Mesenchymal stem cell (in vitro differentiated cells and primary cell): Measurements from ENCODE around the gene MEIOB.

Experiments
- DNase-seq: peaks from one replicate; pipeline ENCODE4 v3.0.0-alpha.2; 2013
- H2AFZ ChIP-seq: one replicate; pipeline ENCODE4 v1.6.1; 2013; ENCODE audit warnings: low read depth, mild to moderate bottlenecking, control low read depth, inconsistent platforms, low read length, moderate library complexity
- H2AK5ac ChIP-seq: 2 replicates; pipeline ENCODE4 v1.6.1; 2013; ENCODE audit warnings: low read length, moderate library complexity, mild to moderate bottlenecking, inconsistent platforms; ENCODE audit not compliant: severe bottlenecking
- H2BK120ac ChIP-seq: one replicate; pipeline ENCODE4 v1.6.1; 2013; ENCODE audit warnings: low read depth, mild to moderate bottlenecking, inconsistent platforms, low read length, moderate library complexity
- H2BK12ac ChIP-seq, 2 experiments: one replicate each; pipeline ENCODE4 v1.6.1; 2013; ENCODE audit warnings: inconsistent platforms in 2 of 2, low read length in 2 of 2, mild to moderate bottlenecking in 2 of 2, moderate library complexity in 2 of 2, control low read depth in 1 of 2
- H2BK15ac ChIP-seq: one replicate; pipeline ENCODE4 v1.6.1; 2013; ENCODE audit warnings: mild to moderate bottlenecking, low read depth, inconsistent platforms; ENCODE audit not compliant: poor library complexity, severe bottlenecking
- H2BK5ac ChIP-seq: 2 replicates; pipeline ENCODE4 v1.6.1; 2013; ENCODE audit warnings: low read depth, mild to moderate bottlenecking, low read length, control low read depth, inconsistent platforms; ENCODE audit not compliant: poor library complexity, severe bottlenecking
- H3K14ac ChIP-seq, 2 experiments: one replicate each; pipeline ENCODE4 v1.6.1; 2013; ENCODE audit warnings: inconsistent platforms in 2 of 2, low read length in 2 of 2, control low read depth in 1 of 2, mild to moderate bottlenecking in 1 of 2, moderate library complexity in 1 of 2
- H3K18ac ChIP-seq, 2 experiments: one replicate each; pipeline ENCODE4 v1.6.1; 2013; ENCODE audit warnings: inconsistent platforms in 2 of 2, low read length in 2 of 2, control low read depth in 1 of 2, low read depth in 1 of 2, mild to moderate bottlenecking in 1 of 2
- H3K23ac ChIP-seq, 2 experiments: one replicate each; pipeline ENCODE4 v1.6.1; 2013; ENCODE audit warnings: inconsistent platforms in 2 of 2, low read length in 2 of 2, mild to moderate bottlenecking in 2 of 2, moderate library complexity in 2 of 2, control low read depth in 1 of 2
- H3K27ac ChIP-seq: 2 replicates; pipeline ENCODE4 v1.5.1; 2013; ENCODE audit warnings: mild to moderate bottlenecking, moderate library complexity, low read length, control low read depth, inconsistent platforms; ENCODE audit not compliant: poor library complexity, severe bottlenecking
- H3K27me3 ChIP-seq, 2 experiments: 2 replicates each; pipeline versions ENCODE4 v1.6.1 to v1.7.0; 2013; ENCODE audit warnings: low read length in 2 of 2, mild to moderate bottlenecking in 2 of 2, moderate library complexity in 2 of 2, control low read depth in 1 of 2, inconsistent platforms in 1 of 2; ENCODE audit not compliant: control insufficient read depth in 1 of 2, insufficient read depth in 1 of 2
- H3K36me3 ChIP-seq, 2 experiments: 2 replicates each; pipeline versions ENCODE4 v1.6.1 to v1.7.0; 2013; ENCODE audit warnings: low read length in 2 of 2, control low read depth in 1 of 2, inconsistent platforms in 1 of 2, low read depth in 1 of 2, mild to moderate bottlenecking in 1 of 2; ENCODE audit not compliant: insufficient read depth in 2 of 2, control insufficient read depth in 1 of 2
- H3K4ac ChIP-seq, 2 experiments: one replicate each; pipeline ENCODE4 v1.6.1; 2013; ENCODE audit warnings: inconsistent platforms in 2 of 2, low read length in 2 of 2, mild to moderate bottlenecking in 2 of 2, moderate library complexity in 2 of 2, control low read depth in 1 of 2, low read depth in 1 of 2
- H3K4me1 ChIP-seq: 2 replicates; pipeline ENCODE4 v1.6.1; 2013; ENCODE audit warnings: low read depth, low read length, control low read depth; ENCODE audit not compliant: control insufficient read depth, insufficient read depth
- H3K4me2 ChIP-seq: 2 replicates; pipeline ENCODE4 v1.6.1; 2013; ENCODE audit warnings: low read length, mild to moderate bottlenecking, inconsistent platforms; ENCODE audit not compliant: poor library complexity, severe bottlenecking
- H3K4me3 ChIP-seq, 2 experiments: 2 replicates each; pipeline versions ENCODE4 v1.5.1 to v1.7.0; 2013; ENCODE audit warnings: low read length in 2 of 2, mild to moderate bottlenecking in 2 of 2, control low read depth in 1 of 2, low read depth in 1 of 2; ENCODE audit not compliant: insufficient read depth in 1 of 2
- H3K79me1 ChIP-seq: replicated peaks from 2 replicates; pipeline ENCODE4 v1.6.1; 2013; ENCODE audit warnings: mild to moderate bottlenecking, control low read depth, low read length, inconsistent platforms; ENCODE audit not compliant: poor library complexity, severe bottlenecking
- H3K9ac ChIP-seq: 2 replicates; pipeline ENCODE4 v1.7.0; 2013; ENCODE audit warnings: mild to moderate bottlenecking, low read length, moderate library complexity
- H3K9me3 ChIP-seq: 2 replicates; pipeline ENCODE4 v1.7.0; 2013; ENCODE audit warnings: mild to moderate bottlenecking, low read length; ENCODE audit not compliant: control insufficient read depth
- H4K8ac ChIP-seq: one replicate; pipeline ENCODE4 v1.6.1; 2013; ENCODE audit warnings: inconsistent platforms, mild to moderate bottlenecking, low read length, moderate library complexity
- H4K91ac ChIP-seq: one replicate; pipeline ENCODE4 v1.6.1; 2013; ENCODE audit warnings: mild to moderate bottlenecking, low read length, inconsistent platforms
- WGBS: methylation state at CpG from one replicate; pipeline ENCODE4 v1.1.7; 2013; ENCODE audit warnings: mixed read lengths; 5-methylcytosine and 5-hydroxymethylcytosine counted together

Gene MEIOB

GRCh38 chr16:1790611-1791255 lies 81.2 kb downstream of the MEIOB start:
- WGBS, result 97% methylated on average over 44 of the region's 44 CpGs
- Histone ChIP-seq H3K79me1 (peaks cover 36% of the 10 kb centered on the region), H3K14ac (no peak overlapping the region)

GRCh38 chr16:1790261-1790610 lies 81.7 kb downstream of the MEIOB start:
- Histone ChIP-seq H3K9me3 (no peaks in the 10 kb centered on the region), H4K8ac (no peak overlapping the region), H2AFZ (no peak overlapping the region), H3K79me1 (peaks cover 41% of the 10 kb centered on the region), H3K27ac (no peak overlapping the region), H3K14ac (no peak overlapping the region), H3K36me3 (peaks cover 24 to 86% of the 10 kb centered on the region in 2 experiments), H3K23ac (no peak overlapping the region), H2BK15ac (no peak overlapping the region), H3K4me3 (no peak overlapping the region), H2BK5ac (no peak overlapping the region), H2AK5ac (no peak overlapping the region), H3K9ac (no peak overlapping the region), H3K4me2 (no peak overlapping the region), H2BK120ac (no peak overlapping the region), H4K91ac (no peak overlapping the region), H3K18ac (no peak overlapping the region), H3K4ac (no peak overlapping the region), H3K4me1 (peaks cover 8% of the 10 kb centered on the region), H3K27me3 (no peaks in the 10 kb centered on the region), H2BK12ac (no peak overlapping the region)
- WGBS, result 98% methylated on average over 15 of the region's 15 CpGs
- DNase-seq, result no peak

More at GRCh38 chr16:1790611-1791255, 81.2 kb downstream of the MEIOB start:
- no peaks in the 10 kb centered on the region for H3K9me3 ChIP-seq
- DNase-seq, result no peak
- H3K23ac ChIP-seq, result no peak overlapping the region
- no peak overlapping the region for H2AK5ac ChIP-seq
- no peak overlapping the region for H3K18ac ChIP-seq
- H3K27ac ChIP-seq, result no peak overlapping the region
- H3K27me3 ChIP-seq, result no peaks in the 10 kb centered on the region
- no peak overlapping the region for H2BK5ac ChIP-seq
- no peak overlapping the region for H3K4me2 ChIP-seq
- H4K8ac ChIP-seq, result no peak overlapping the region
- H3K9ac ChIP-seq, result no peak overlapping the region
- H2AFZ ChIP-seq, result no peak overlapping the region
- no peak overlapping the region for H2BK12ac ChIP-seq
- H3K36me3 ChIP-seq, result peaks cover 23 to 81% of the 10 kb centered on the region in 2 experiments
- H2BK15ac ChIP-seq, result no peak overlapping the region
- no peak overlapping the region for H3K4me3 ChIP-seq
- no peak overlapping the region for H2BK120ac ChIP-seq
- H4K91ac ChIP-seq, result no peak overlapping the region
- peaks cover 8% of the 10 kb centered on the region for H3K4me1 ChIP-seq
- H3K4ac ChIP-seq, result no peak overlapping the region

DNA sequence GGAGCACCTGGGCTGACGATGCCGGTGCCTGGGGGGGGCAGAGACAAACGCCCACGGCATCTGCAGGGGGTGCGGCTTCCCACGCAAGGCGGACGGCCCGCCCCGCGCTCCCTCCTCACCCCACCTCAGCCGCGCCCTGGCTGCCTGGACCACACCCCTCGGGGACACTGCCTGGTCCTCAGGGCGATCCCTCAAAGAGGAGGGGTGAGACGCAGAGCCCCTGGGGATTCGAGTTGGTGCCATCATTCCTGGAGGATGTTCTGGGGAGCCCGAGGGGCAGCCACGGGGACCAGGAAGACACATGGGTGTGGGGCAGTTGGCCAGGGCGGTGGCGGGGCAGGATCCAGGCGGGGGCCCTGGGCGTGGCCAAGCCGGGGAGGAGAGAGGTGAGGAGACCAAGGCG lies 82.3 kb downstream of the MEIOB start:
- Histone ChIP-seq H3K79me1 (peaks cover 42% of the 10 kb centered on the region), H3K4me2 (no peak overlapping the region), H3K27ac (no peak overlapping the region), H3K27me3 (no peaks in the 10 kb centered on the region), H2AFZ (no peak overlapping the region), H2BK120ac (no peak overlapping the region), H3K36me3 (peaks cover 27 to 90% of the 10 kb centered on the region in 2 experiments), H3K4me3 (no peak overlapping the region), H3K23ac (no peak overlapping the region), H4K8ac (no peak overlapping the region), H2BK12ac (no peak overlapping the region), H3K18ac (no peak overlapping the region), H2BK5ac (no peak overlapping the region), H3K4ac (no peak overlapping the region), H3K9me3 (no peaks in the 10 kb centered on the region), H3K9ac (no peak overlapping the region), H3K4me1 (peaks cover 8% of the 10 kb centered on the region), H2BK15ac (no peak overlapping the region), H4K91ac (no peak overlapping the region), H3K14ac (no peak overlapping the region), H2AK5ac (no peak overlapping the region)
- WGBS, result 96% methylated on average over 23 of the region's 25 CpGs
- no peak for DNase-seq

GRCh38 chr16:1788708-1789100 lies 83.3 kb downstream of the MEIOB start:
- DNase-seq, result no peak
- peaks cover 46% of the 10 kb centered on the region for H3K79me1 ChIP-seq
- H4K91ac ChIP-seq, result no peak overlapping the region
- peaks cover 27 to 87% of the 10 kb centered on the region in 2 experiments for H3K36me3 ChIP-seq
- H2AK5ac ChIP-seq, result no peak overlapping the region
- H2AFZ ChIP-seq, result no peak overlapping the region
- no peak overlapping the region for H3K4ac ChIP-seq
- no peak overlapping the region for H3K4me2 ChIP-seq
- no peak overlapping the region for H3K4me3 ChIP-seq
- no peak overlapping the region for H2BK15ac ChIP-seq
- H3K27ac ChIP-seq, result no peak overlapping the region
- no peak overlapping the region for H3K18ac ChIP-seq
- no peaks in the 10 kb centered on the region for H3K27me3 ChIP-seq
- no peak overlapping the region for H4K8ac ChIP-seq
- H3K14ac ChIP-seq, result no peak overlapping the region
- H3K9ac ChIP-seq, result no peak overlapping the region
- no peak overlapping the region for H2BK5ac ChIP-seq
- WGBS, result 82% methylated on average over 19 of the region's 19 CpGs
- no peaks in the 10 kb centered on the region for H3K9me3 ChIP-seq
- H2BK12ac ChIP-seq, result no peak overlapping the region
- peaks cover 7% of the 10 kb centered on the region for H3K4me1 ChIP-seq
- H2BK120ac ChIP-seq, result no peak overlapping the region
- no peak overlapping the region for H3K23ac ChIP-seq
